GM19463 (cell line): ENCODE results near the gene COL8A1.

Source experiments
- ATAC-seq: cut with Tn5 transposase; IDR thresholded peaks from one replicate; pipeline ENCODE4 v1.9.1; 2021; ENCODE audit warnings: mild to moderate bottlenecking, moderate library complexity; ENCODE audit not compliant: unreplicated experiment

Gene COL8A1

GRCh38 chr3:99753268-99753975 lies 115.0 kb downstream of the COL8A1 start:
- ATAC-seq, result peak; percentile 88

- ATAC-seq, result no peak
Measured at GRCh38 chr3:99755831-99756230, 117.4 kb downstream of the COL8A1 start.

GRCh38 chr3:99757966-99758365 lies 119.6 kb downstream of the COL8A1 start:
- no peak for ATAC-seq

- ATAC-seq, result no peak
Measured at GRCh38 chr3:99758502-99759177, 120.2 kb downstream of the COL8A1 start.

- ATAC-seq, result no peak
Measured at GRCh38 chr3:99760031-99760430, 121.6 kb downstream of the COL8A1 start.

GRCh38 chr3:99760629-99761028 lies 122.2 kb downstream of the COL8A1 start:
- ATAC-seq, result no peak

GRCh38 chr3:99761415-99762165 lies 123.2 kb downstream of the COL8A1 start:
- ATAC-seq, result no peak

GRCh38 chr3:99762901-99763300 lies 124.5 kb downstream of the COL8A1 start:
- ATAC-seq, result no peak

GRCh38 chr3:99764377-99764776 lies 126.0 kb downstream of the COL8A1 start:
- no peak for ATAC-seq

GRCh38 chr3:99765042-99765942 lies 126.9 kb downstream of the COL8A1 start:
- no peak for ATAC-seq

- ATAC-seq, result no peak
Measured at GRCh38 chr3:99767291-99767690, 128.9 kb downstream of the COL8A1 start.

GRCh38 chr3:99768126-99768525 lies 129.7 kb downstream of the COL8A1 start:
- no peak for ATAC-seq

GRCh38 chr3:99768808-99769501 lies 130.6 kb downstream of the COL8A1 start:
- no peak for ATAC-seq

- ATAC-seq, result no peak
Measured at GRCh38 chr3:99772171-99772570, 133.8 kb downstream of the COL8A1 start.

GRCh38 chr3:99772671-99773070 lies 134.3 kb downstream of the COL8A1 start:
- no peak for ATAC-seq

- peak; percentile 99 for ATAC-seq
Measured at GRCh38 chr3:99774467-99774866, 136.1 kb downstream of the COL8A1 start.

GRCh38 chr3:99776516-99777209 lies 138.3 kb downstream of the COL8A1 start:
- ATAC-seq, result no peak

- ATAC-seq, result no peak
Measured at GRCh38 chr3:99777210-99777549, 138.8 kb downstream of the COL8A1 start.

GRCh38 chr3:99777708-99778107 lies 139.3 kb downstream of the COL8A1 start:
- no peak for ATAC-seq

GRCh38 chr3:99780749-99781148 lies 142.4 kb downstream of the COL8A1 start:
- ATAC-seq, result no peak
